Keratinocyte (primary cell): ENCODE measurements around the gene TMEM150B.

Source experiments
- CTCF ChIP-seq, 3 experiments: IDR thresholded peaks in 1 of 3; conservative IDR thresholded peaks in 1 of 3; optimal IDR thresholded peaks in 1 of 3; 2 replicates in 2 of 3; 3 replicates in 1 of 3; pipeline versions ENCODE3 to v1.5.1; 2011; ENCODE audit warnings: low read length in 3 of 3, mild to moderate bottlenecking in 3 of 3, moderate library complexity in 2 of 3, control low read depth in 1 of 3, inconsistent platforms in 1 of 3; ENCODE audit not compliant: insufficient read depth in 2 of 3; ENCODE audit errors: extremely low read depth in 1 of 3
- EZH2 ChIP-seq: IDR thresholded peaks from one replicate; pipeline ENCODE4 v1.6.1; 2012; ENCODE audit warnings: inconsistent platforms, mild to moderate bottlenecking, low read length, moderate library complexity

- no peak for TF ChIP-seq CTCF (optimal IDR thresholded peaks at IDR 0.05 in 1 of 3, IDR thresholded peaks at IDR 0.05 in 1 of 3, conservative IDR thresholded peaks at IDR 0.05 in 1 of 3; ENCODE audit: extremely low read depth in 1 of 3, insufficient read depth in 2 of 3, low read length in 3 of 3)
- TF ChIP-seq EZH2 = no peak
These were observed 40.1 kb upstream of the TMEM150B start for GRCh38 chr19:55365245-55365644.
